T-helper 22 cell (primary cell): ENCODE results near the gene ADAM12.
A peak's percentile ranks its signal among the peaks of the same experiment; 100 is the strongest.
"Not testable (repeated sequence)": the region's sequence is repeated elsewhere in the genome, so short reads cannot be mapped to it uniquely, and the experiment has no call there.

Experiments
- DNase-seq: peaks from one replicate; pipeline ENCODE4 v3.0.0-alpha.2; 2020; ENCODE audit warnings: low read depth

The ADAM12 gene

GRCh38 chr10:126054191-126054590 is 334.1 kb downstream of the ADAM12 start:
- DNase-seq = no peak

- DNase-seq = no peak
These were observed 336.1 kb downstream of the ADAM12 start for GRCh38 chr10:126052171-126052570.

GRCh38 chr10:126049759-126050700 is 338.2 kb downstream of the ADAM12 start:
- no peak for DNase-seq

- not testable (repeated sequence) for DNase-seq
These were observed 340.5 kb downstream of the ADAM12 start for GRCh38 chr10:126047749-126048148.

GRCh38 chr10:126046831-126047230 is 341.4 kb downstream of the ADAM12 start:
- DNase-seq = no peak

- no peak for DNase-seq
These were observed 342.4 kb downstream of the ADAM12 start for GRCh38 chr10:126045861-126046260.

- DNase-seq = no peak
These were observed 344.9 kb downstream of the ADAM12 start for GRCh38 chr10:126043389-126043788.

GRCh38 chr10:126042906-126043305 is 345.4 kb downstream of the ADAM12 start:
- peak; percentile 9 for DNase-seq

GRCh38 chr10:126042354-126042753 is 345.9 kb downstream of the ADAM12 start:
- no peak for DNase-seq

- peak; percentile 77 for DNase-seq
These were observed 346.5 kb downstream of the ADAM12 start for GRCh38 chr10:126041804-126042231.

- no peak for DNase-seq
These were observed 347.2 kb downstream of the ADAM12 start for GRCh38 chr10:126041117-126041516.

GRCh38 chr10:126037946-126038345 is 350.3 kb downstream of the ADAM12 start:
- no peak for DNase-seq

- no peak for DNase-seq
These were observed 351.8 kb downstream of the ADAM12 start for GRCh38 chr10:126036515-126036914.

GRCh38 chr10:126034586-126034985 is 353.7 kb downstream of the ADAM12 start:
- no peak for DNase-seq

GRCh38 chr10:126029999-126030398 is 358.3 kb downstream of the ADAM12 start:
- DNase-seq = no peak

- DNase-seq = no peak
These were observed 360.6 kb downstream of the ADAM12 start for GRCh38 chr10:126027692-126028091.

GRCh38 chr10:126022841-126023240 is 365.4 kb downstream of the ADAM12 start:
- DNase-seq = no peak

- DNase-seq = no peak
These were observed 366.3 kb downstream of the ADAM12 start for GRCh38 chr10:126021833-126022500.

GRCh38 chr10:126017961-126018560 is 370.2 kb downstream of the ADAM12 start:
- DNase-seq = no peak

- DNase-seq = no peak
These were observed 371.4 kb downstream of the ADAM12 start for GRCh38 chr10:126016882-126017281.

GRCh38 chr10:126016156-126016805 is 372.0 kb downstream of the ADAM12 start:
- no peak for DNase-seq

- DNase-seq = no peak
These were observed 372.9 kb downstream of the ADAM12 start for GRCh38 chr10:126015413-126015812.
